ENCODE measurements around the gene CALHM1.

DNA sequence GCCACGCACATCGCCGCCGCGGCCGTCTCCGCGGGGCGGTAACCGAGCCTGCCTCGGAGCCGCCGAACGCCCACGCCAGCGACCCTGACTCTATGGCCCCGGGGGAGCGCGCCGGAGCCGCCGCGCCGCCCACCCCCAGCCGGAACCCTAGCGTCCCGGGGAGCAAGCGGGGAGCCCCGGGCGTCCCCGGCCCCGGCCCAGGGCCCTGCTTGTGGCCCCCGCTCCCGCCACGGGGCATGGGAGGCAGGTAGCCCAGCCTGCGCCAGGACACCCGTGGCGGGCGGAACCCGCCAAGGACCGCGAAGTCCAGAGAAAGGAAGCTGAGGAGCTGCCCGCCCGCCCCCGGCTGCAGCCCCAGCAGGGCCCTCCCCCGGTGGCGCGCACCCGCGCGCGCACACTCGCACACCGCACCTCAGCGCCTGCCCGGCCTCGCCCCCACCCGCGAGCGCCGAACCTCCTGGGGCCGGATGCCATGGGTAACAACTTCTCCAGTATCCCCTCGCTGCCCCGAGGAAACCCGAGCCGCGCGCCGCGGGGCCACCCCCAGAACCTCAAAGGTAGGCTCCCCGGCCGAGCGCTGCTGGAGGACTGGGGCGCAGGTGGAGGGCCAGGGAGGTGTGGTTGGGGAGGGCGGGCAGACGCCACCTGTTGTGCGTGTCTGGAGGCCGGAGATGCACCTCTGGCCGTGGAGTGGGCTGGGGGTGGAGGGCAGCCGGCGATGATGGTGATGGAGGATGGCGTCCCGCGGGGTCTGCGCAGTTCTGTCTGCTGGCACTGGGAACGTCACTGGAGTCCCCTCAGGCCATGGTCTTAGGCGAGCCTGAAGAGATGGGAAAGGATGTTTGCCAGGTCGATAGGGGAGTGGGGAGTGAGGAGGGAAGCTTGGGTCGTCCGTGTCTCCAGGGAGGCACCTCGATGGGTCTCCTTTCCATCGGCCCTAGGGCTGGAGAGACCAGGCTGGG lies 35.5 kb upstream of the CALHM1 start:
- TF ChIP-seq CTCF (IDR thresholded peaks at IDR 0.05) (no peak), POLR2A (IDR thresholded peaks at IDR 0.05) (no peak)

All from thyroid gland (tissue), 4 donors.